C4-2B (cell line): ENCODE measurements around the gene POLDIP2.

ENCODE experiments used
- H3K27ac ChIP-seq: fragments of 450-650 bp; 2 replicates; pipeline ENCODE4 v1.5.1; 2017
- CTCF ChIP-seq: fragments of 450-650 bp; conservative IDR thresholded peaks from 2 replicates; pipeline ENCODE4 v1.5.1; 2017; ENCODE audit warnings: mild to moderate bottlenecking
- ZFX ChIP-seq: fragments of 450-650 bp; IDR thresholded peaks from 2 replicates; pipeline ENCODE4 v1.6.1; 2017

The POLDIP2 gene

DNA sequence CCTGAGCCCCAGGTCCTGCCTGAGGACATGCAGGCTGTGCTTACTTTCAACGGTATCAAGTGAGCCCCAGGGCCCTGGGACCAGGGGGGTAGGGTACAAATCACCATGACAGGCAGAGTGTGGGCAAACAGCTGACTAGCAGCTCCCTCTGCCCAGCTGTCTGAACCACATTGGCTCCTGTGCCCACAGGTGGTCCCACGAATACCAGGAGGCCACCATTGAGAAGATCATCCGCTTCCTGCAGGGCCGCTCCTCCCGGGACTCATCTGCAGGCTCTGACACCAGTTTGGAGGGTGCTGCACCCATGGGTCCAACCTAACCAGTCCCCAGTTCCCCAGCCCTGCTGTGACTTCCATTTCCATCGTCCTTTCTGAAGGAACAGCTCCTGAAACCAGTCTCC, 38.6 kb upstream of the POLDIP2 start:
- no peak overlapping the region for H3K27ac ChIP-seq
- TF ChIP-seq CTCF (no peak), ZFX (no peak)

GRCh38 chr17:28395426-28395825, 38.1 kb upstream of the POLDIP2 start:
- TF ChIP-seq CTCF (no peak), ZFX (no peak)
- no peak overlapping the region for H3K27ac ChIP-seq

- H3K27ac ChIP-seq, result no peak overlapping the region
- no peak for TF ChIP-seq ZFX
- no peak for TF ChIP-seq CTCF
Measured at GRCh38 chr17:28394337-28395116, 37.2 kb upstream of the POLDIP2 start.

DNA sequence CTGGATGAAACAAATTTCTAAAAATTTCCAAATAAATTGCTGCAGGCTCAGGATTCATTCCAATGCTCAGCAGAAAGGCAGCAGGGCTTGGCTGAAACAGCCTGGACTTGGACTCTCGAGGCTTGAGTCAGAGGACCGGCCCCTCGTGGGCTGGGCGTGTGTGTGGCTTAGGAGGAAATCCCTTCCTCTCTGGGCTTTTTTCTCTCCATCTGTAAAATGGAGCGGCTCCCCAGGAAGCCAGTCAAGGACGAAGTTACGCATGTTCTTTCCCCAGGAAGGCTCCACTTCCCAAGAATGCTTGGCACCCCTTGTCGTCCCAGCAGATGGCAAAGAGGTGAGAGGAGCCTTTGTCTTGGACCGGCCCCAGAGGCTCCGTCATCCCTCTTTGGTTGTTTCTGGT, 35.2 kb upstream of the POLDIP2 start:
- H3K27ac ChIP-seq, result no peak overlapping the region
- TF ChIP-seq ZFX (no peak), CTCF (no peak)

DNA sequence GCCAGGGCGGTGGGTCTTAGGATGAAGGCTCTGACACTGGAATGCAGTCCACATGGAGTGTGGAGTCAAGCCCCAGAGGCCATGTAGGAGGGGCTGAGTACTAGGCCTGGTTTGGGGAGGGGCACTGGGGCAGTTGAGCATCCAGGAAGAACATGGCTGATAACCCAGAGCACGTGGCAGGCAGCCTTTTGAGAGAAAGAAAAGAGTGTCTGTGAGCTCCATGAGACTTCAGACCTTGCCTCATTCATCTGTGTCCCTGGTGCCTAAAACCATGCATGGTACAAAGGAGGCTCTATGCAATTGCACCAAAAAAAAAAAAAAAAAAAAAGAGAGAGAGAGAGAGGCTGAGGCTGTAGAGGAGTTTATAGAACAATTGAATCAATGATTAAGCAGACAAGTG, 34.1 kb upstream of the POLDIP2 start:
- TF ChIP-seq CTCF (no peak), ZFX (no peak)
- H3K27ac ChIP-seq, result no peak overlapping the region

GRCh38 chr17:28390984-28391383, 33.7 kb upstream of the POLDIP2 start:
- H3K27ac ChIP-seq, result no peak overlapping the region
- TF ChIP-seq ZFX, result no peak
- TF ChIP-seq CTCF, result no peak

- TF ChIP-seq ZFX, result no peak
- TF ChIP-seq CTCF, result no peak
- no peak overlapping the region for H3K27ac ChIP-seq
Measured at GRCh38 chr17:28390563-28390962, 33.2 kb upstream of the POLDIP2 start.
